ENCODE results near the gene GNB5.

Gene GNB5

GRCh38 chr15:52140646-52141045 is 50.5 kb downstream of the GNB5 start:
- DNase-seq (ENCODE audit: low read depth): no peak

GRCh38 chr15:52139599-52140462 is 51.4 kb downstream of the GNB5 start:
- DNase-seq (ENCODE audit: low read depth): peak; percentile 51

GRCh38 chr15:52137432-52138357 is 53.5 kb downstream of the GNB5 start:
- no peak for DNase-seq (ENCODE audit: low read depth)

GRCh38 chr15:52136442-52136980 is 54.7 kb downstream of the GNB5 start:
- peak; percentile 18 for DNase-seq (ENCODE audit: low read depth)

- DNase-seq (ENCODE audit: low read depth): no peak
Observed at GRCh38 chr15:52134502-52135144, 56.6 kb downstream of the GNB5 start.

- DNase-seq (ENCODE audit: low read depth): no peak
Observed at GRCh38 chr15:52133510-52134220, 57.5 kb downstream of the GNB5 start.

- no peak for DNase-seq (ENCODE audit: low read depth)
Observed at GRCh38 chr15:52132066-52132465, 59.1 kb downstream of the GNB5 start.

- no peak for DNase-seq (ENCODE audit: low read depth)
Observed at GRCh38 chr15:52128568-52128967, 62.6 kb downstream of the GNB5 start.

- no peak for DNase-seq (ENCODE audit: low read depth)
Observed at GRCh38 chr15:52124270-52124880, 66.8 kb downstream of the GNB5 start.

GRCh38 chr15:52121896-52122295 is 69.3 kb downstream of the GNB5 start:
- DNase-seq (ENCODE audit: low read depth): no peak

GRCh38 chr15:52121006-52121405 is 70.2 kb downstream of the GNB5 start:
- no peak for DNase-seq (ENCODE audit: low read depth)

- DNase-seq (ENCODE audit: low read depth): no peak
Observed at GRCh38 chr15:52120488-52120887, 70.7 kb downstream of the GNB5 start.

GRCh38 chr15:52118969-52119749 is 72.0 kb downstream of the GNB5 start:
- DNase-seq (ENCODE audit: low read depth): no peak

GRCh38 chr15:52117549-52117948 is 73.6 kb downstream of the GNB5 start:
- no peak for DNase-seq (ENCODE audit: low read depth)

GRCh38 chr15:52115598-52116427 is 75.4 kb downstream of the GNB5 start:
- no peak for DNase-seq (ENCODE audit: low read depth)

GRCh38 chr15:52114261-52115055 is 76.7 kb downstream of the GNB5 start:
- no peak for DNase-seq (ENCODE audit: low read depth)

- no peak for DNase-seq (ENCODE audit: low read depth)
Observed at GRCh38 chr15:52113708-52114107, 77.5 kb downstream of the GNB5 start.

- DNase-seq (ENCODE audit: low read depth): no peak
Observed at GRCh38 chr15:52113235-52113634, 78.0 kb downstream of the GNB5 start.

Measured in stromal cell of bone marrow (primary cell).